Lung (tissue), 12 donors: Measurements from ENCODE around the gene ZNF613. TPM values are rescaled to one million over a fixed set of nuclear protein-coding genes. Genes with fewer than 3 reads are reported as not detected.
"Not testable (repeated sequence)": the region's sequence is repeated elsewhere in the genome, so short reads cannot be mapped to it uniquely, and the experiment has no call there.

Experiments
- ATAC-seq: fragments of 200-7000 bp; cut with Tn5 transposase; one replicate; pipeline ENCODE4 v1.9.1; 2020; ENCODE audit warnings: moderate number of reproducible peaks; ENCODE audit not compliant: insufficient read depth, low FRiP score
- DNase-seq, 3 donors: peaks; one replicate each; pipeline ENCODE4 v3.0.0-alpha.2; 2013 to 2017
- H3K27ac ChIP-seq, 2 donors: one replicate each; pipeline ENCODE4 v1.5.1; 2013; ENCODE audit warnings: mild to moderate bottlenecking in 2 of 2, moderate library complexity in 2 of 2, control low read depth in 1 of 2, inconsistent platforms in 1 of 2, low read depth in 1 of 2, low read length in 1 of 2
- H3K27me3 ChIP-seq, 3 donors: one replicate each; pipeline ENCODE4 v1.5.1; 2013; ENCODE audit warnings: low read length in 2 of 3; ENCODE audit not compliant: control insufficient read depth in 3 of 3, insufficient read depth in 3 of 3
- H3K36me3 ChIP-seq, 4 donors: one replicate each; pipeline ENCODE4 v1.5.1; 2013; ENCODE audit warnings: low read length in 4 of 4, mild to moderate bottlenecking in 1 of 4, moderate library complexity in 1 of 4; ENCODE audit not compliant: control insufficient read depth in 4 of 4, insufficient read depth in 4 of 4
- H3K4me1 ChIP-seq, 5 donors: one replicate each; pipeline ENCODE4 v1.5.1; 2013; ENCODE audit warnings: low read length in 5 of 5, mild to moderate bottlenecking in 2 of 5, moderate library complexity in 1 of 5; ENCODE audit not compliant: control insufficient read depth in 5 of 5, insufficient read depth in 5 of 5
- H3K4me3 ChIP-seq: one replicate; pipeline ENCODE4 v1.5.1; 2013; ENCODE audit warnings: mild to moderate bottlenecking, control low read depth, moderate library complexity
- H3K9ac ChIP-seq, 2 donors: one replicate each; pipeline ENCODE4 v1.5.1; 2013; ENCODE audit warnings: low read length in 2 of 2, control low read depth in 1 of 2; ENCODE audit not compliant: insufficient read depth in 1 of 2
- H3K9me3 ChIP-seq, 4 donors: one replicate each; pipeline ENCODE4 v1.5.1; 2013; ENCODE audit warnings: low read length in 3 of 4, mild to moderate bottlenecking in 1 of 4, moderate library complexity in 1 of 4; ENCODE audit not compliant: control insufficient read depth in 4 of 4, insufficient read depth in 3 of 4
- WGBS, 2 donors: extraction: QIAGEN DNeasy Blood & Tissue Kit; methylation state at CpG; one replicate each; pipeline ENCODE4 v1.1.7; 2013; 5-methylcytosine and 5-hydroxymethylcytosine counted together
- polyA plus RNA-seq, 2 donors: library from polyadenylated mRNA; stranded (reverse); fragments of 200-250 nt; gene quantifications; one replicate each; pipeline ENCODE4 v1.2.1, GENCODE V29; 2013
- total RNA-seq, 2 donors: library from RNA; depleted of rRNA in 1 of 2; stranded (reverse); fragments of >200 nt in 1 of 2; gene quantifications; one replicate each; pipeline ENCODE4 v1.2.1, GENCODE V29; 2014 to 2021
- TF ChIP-seq, protein P1 (sequence below): IDR thresholded peaks from 2 replicates; pipeline ENCODE4 v1.5.1; 2012; ENCODE audit warnings: mild to moderate bottlenecking; ENCODE audit errors: control extremely low read depth, extremely low read depth
- donor health status: control.
- donor health status: control.
- donor health status: Bipolar disorder and iron deficiency.
- donor health status: healthy.
- donor health status: DM: yes; HTN: yes; CAD: no.

ZNF613 gene
- total and polyA plus RNA-seq, 4 donors = 2.8 to 10.1 (median 4.0) TPM

DNA sequence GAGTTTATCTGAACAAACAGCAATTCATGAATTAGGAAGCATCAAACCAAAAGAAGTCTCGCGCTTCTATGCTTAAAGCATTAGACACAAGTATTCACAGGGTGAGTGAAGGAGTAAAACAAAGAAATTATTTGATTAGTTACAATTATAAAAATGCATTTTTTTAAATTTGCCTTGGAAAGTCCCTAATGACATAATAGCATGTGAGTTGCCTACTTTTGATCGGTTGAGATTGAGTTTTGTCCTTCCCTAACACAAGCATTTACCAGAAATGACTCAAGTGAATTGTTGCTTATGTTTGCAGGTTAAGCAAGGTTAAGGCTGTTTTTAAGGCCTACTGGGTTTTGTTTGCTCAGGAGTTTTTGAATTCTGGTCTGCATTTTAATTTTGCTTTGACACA is 22.1 kb upstream of the ZNF613 start:
- Histone ChIP-seq H3K9me3 (peaks cover 0 to 37% (median 11%) of the 10 kb centered on the region in 4 donors), H3K27me3 (peaks cover 0 to 2% (median 2%) of the 10 kb centered on the region in 3 donors), H3K36me3 (peaks cover 0 to 19% (median 6%) of the 10 kb centered on the region in 4 donors), H3K27ac (no peak overlapping the region), H3K4me3 (no peak overlapping the region), H3K9ac (no peak overlapping the region), H3K4me1 (peaks cover 0 to 9% (median 6%) of the 10 kb centered on the region in 5 donors)
- 48 to 55% methylated on average over 3 of the region's 3 CpGs for WGBS, 2 donors
- ATAC-seq (no peak), DNase-seq (no peak)
- TF ChIP-seq, protein P1, sequence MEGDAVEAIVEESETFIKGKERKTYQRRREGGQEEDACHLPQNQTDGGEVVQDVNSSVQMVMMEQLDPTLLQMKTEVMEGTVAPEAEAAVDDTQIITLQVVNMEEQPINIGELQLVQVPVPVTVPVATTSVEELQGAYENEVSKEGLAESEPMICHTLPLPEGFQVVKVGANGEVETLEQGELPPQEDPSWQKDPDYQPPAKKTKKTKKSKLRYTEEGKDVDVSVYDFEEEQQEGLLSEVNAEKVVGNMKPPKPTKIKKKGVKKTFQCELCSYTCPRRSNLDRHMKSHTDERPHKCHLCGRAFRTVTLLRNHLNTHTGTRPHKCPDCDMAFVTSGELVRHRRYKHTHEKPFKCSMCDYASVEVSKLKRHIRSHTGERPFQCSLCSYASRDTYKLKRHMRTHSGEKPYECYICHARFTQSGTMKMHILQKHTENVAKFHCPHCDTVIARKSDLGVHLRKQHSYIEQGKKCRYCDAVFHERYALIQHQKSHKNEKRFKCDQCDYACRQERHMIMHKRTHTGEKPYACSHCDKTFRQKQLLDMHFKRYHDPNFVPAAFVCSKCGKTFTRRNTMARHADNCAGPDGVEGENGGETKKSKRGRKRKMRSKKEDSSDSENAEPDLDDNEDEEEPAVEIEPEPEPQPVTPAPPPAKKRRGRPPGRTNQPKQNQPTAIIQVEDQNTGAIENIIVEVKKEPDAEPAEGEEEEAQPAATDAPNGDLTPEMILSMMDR = no peak

DNA sequence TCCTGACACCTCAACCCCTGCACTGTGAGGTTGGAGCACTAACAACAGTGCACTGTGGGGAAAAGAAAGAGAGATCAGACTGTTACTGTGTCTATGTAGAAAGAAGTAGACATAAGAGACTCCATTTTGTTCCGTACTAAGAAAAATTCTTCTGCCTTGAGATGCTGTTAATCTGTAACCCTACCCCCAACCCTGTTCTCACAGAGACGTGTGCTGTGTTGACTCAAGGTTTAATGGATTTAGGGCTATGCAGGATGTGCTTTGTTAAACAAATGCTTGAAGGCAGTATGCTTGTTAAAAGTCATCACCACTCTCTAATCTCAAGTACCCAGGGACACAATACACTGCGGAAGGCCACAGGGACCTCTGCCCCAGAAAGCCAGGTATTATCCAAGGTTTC is 21.6 kb upstream of the ZNF613 start:
- not testable (repeated sequence) for ATAC-seq, DNase-seq, H3K27ac ChIP-seq, H3K27me3 ChIP-seq, H3K4me3 ChIP-seq, H3K9ac ChIP-seq, H3K4me1 ChIP-seq
- peaks cover 0 to 16% (median 4%) of the 10 kb centered on the region in 4 donors for H3K36me3 ChIP-seq
- peaks cover 0 to 36% (median 9%) of the 10 kb centered on the region in 4 donors for H3K9me3 ChIP-seq
- WGBS, 2 donors = 84 to 87% methylated on average over 3 of the region's 3 CpGs

DNA sequence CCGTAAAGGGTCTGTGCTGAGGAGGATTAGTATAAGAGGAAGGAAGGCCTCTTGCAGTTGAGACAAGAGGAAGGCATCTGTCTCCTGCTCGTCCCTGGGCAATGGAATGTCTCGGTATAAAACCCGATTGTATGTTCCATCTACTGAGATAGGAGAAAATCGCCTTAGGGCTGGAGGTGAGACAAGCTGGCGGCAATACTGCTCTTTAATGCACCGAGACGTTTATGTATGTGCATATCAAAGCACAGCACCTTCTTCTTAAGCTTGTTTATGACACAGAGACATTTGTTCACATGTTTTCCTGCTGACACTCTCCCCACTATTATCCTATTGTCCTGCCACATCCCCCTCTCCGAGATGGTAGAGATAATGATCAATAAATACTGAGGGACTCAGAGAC is 21.2 kb upstream of the ZNF613 start:
- not testable (repeated sequence) for H3K27me3 ChIP-seq, H3K4me1 ChIP-seq, DNase-seq, H3K4me3 ChIP-seq, ATAC-seq, H3K9ac ChIP-seq, H3K27ac ChIP-seq
- Histone ChIP-seq H3K36me3 (peaks cover 0 to 11% (median 2%) of the 10 kb centered on the region in 4 donors), H3K9me3 (peaks cover 0 to 36% (median 7%) of the 10 kb centered on the region in 4 donors)
- WGBS, 2 donors = 51 to 54% methylated on average over 9 of the region's 9 CpGs

DNA sequence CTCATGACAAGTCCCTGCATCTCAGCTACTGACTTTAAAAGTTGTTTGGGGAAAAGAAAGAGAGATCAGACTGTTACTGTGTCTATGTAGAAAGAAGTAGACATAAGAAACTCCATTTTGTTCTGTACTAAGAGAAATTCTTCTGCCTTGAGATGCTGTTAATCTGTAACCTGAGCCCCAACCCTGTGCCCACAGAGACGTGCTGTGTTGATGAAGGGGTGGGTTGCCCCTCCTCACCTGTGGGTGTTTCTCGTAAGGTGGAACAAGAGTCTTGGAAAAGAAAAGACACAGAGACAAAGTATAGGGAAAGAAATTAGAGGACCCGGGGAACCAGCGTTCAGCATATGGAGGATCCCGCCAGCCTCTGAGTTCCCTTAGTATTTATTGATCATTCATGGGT is 19.3 kb upstream of the ZNF613 start:
- WGBS, 2 donors = 30 to 38% methylated on average over 5 of the region's 5 CpGs

DNA sequence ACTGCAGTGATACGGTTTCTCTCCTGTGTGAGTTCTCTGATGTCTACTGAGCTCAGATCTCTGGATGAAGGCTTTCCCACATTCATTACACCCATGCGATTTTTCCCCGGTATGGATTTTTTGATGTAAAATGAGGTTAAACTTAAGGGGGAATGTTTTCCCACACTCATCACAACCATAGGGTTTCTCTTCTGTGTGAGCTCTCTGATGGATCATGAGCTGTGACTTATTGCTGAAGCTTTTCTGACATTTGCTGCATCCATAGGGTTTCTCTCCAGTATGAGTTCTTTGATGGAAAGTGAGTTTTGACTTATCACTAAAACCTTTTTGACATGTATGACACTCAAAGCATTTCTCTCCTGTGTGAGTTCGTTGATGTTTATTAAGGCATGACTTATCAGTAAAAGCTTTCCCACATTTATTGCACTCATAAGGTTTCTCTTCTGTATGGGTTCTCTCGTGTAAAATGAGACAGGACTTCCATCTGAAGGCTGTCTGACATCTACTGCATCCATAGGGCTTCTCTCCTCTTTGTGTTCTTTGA is 11.9 kb upstream of the ZNF613 start:
- DNase-seq (no peak), ATAC-seq (no peak)
- 70 to 78% methylated on average over 5 of the region's 5 CpGs for WGBS, 2 donors
- H3K27ac ChIP-seq = no peak overlapping the region
- no peaks in the 10 kb centered on the region for H3K4me1 ChIP-seq
- TF ChIP-seq, protein P1 = no peak
- H3K9me3 ChIP-seq = peaks cover 0 to 39% (median 27%) of the 10 kb centered on the region in 4 donors
- H3K4me3 ChIP-seq = no peak overlapping the region
- no peak overlapping the region for H3K9ac ChIP-seq
- H3K36me3 ChIP-seq = no peaks in the 10 kb centered on the region
- H3K27me3 ChIP-seq = peaks cover 0 to 2% (median 0%) of the 10 kb centered on the region in 3 donors

More for the DNA sequence above, 19.3 kb upstream of the ZNF613 start:
- not testable (repeated sequence) for H3K36me3 ChIP-seq, ATAC-seq, H3K27me3 ChIP-seq, H3K4me3 ChIP-seq, H3K4me1 ChIP-seq, H3K27ac ChIP-seq, H3K9ac ChIP-seq
- H3K9me3 ChIP-seq = peaks cover 0 to 31% (median 2%) of the 10 kb centered on the region in 4 donors
- DNase-seq = peak in 1 of 3 donors; percentile 46
